ENCODE results near the gene SMURF2. TPM values are rescaled to one million over a fixed set of nuclear protein-coding genes. Genes with fewer than 3 reads are reported as not detected.

The SMURF2 gene
- polyA plus RNA-seq, 1 donor from 2014 or later = 55.2 TPM

- H3K4me3 ChIP-seq (ENCODE audit: low read length) = no peak overlapping the region
- H3K36me3 ChIP-seq (ENCODE audit: insufficient read depth, low read length) = no peaks in the 10 kb centered on the region
- H2AFZ ChIP-seq (ENCODE audit: low read depth, low read length) = no peak overlapping the region
- no peak overlapping the region for H3K4me2 ChIP-seq (ENCODE audit: low read length)
- TF ChIP-seq POLR2AphosphoS5 (IDR thresholded peaks at IDR 0.05) (no peak), EP300 (conservative IDR thresholded peaks at IDR 0.05; ENCODE audit: poor library complexity, severe bottlenecking) (no peak), EZH2 (IDR thresholded peaks at IDR 0.05; ENCODE audit: borderline replicate concordance, insufficient read depth, low read length, poor library complexity, severe bottlenecking) (no peak), TAF1 (IDR thresholded peaks at IDR 0.05; ENCODE audit: low read depth) (no peak), RAD21 (conservative IDR thresholded peaks at IDR 0.05) (no peak), SMC3 (conservative IDR thresholded peaks at IDR 0.05; ENCODE audit: poor library complexity) (no peak), MXI1 (conservative IDR thresholded peaks at IDR 0.05; ENCODE audit: poor library complexity, severe bottlenecking) (no peak), CTCF (IDR thresholded peaks at IDR 0.05; ENCODE audit: poor library complexity, severe bottlenecking) (no peak), REST (IDR thresholded peaks at IDR 0.05; ENCODE audit: borderline replicate concordance) (no peak)
- no peak overlapping the region for H3K27ac ChIP-seq (ENCODE audit: low read length)
- H3K9me2 ChIP-seq (ENCODE audit: insufficient read depth, low read length) = no peaks in the 10 kb centered on the region
- no peaks in the 10 kb centered on the region for H3K27me3 ChIP-seq (ENCODE audit: insufficient read depth, low read depth, low read length)
- peaks cover 18% of the 10 kb centered on the region for H3K79me2 ChIP-seq (replicated peaks; ENCODE audit: insufficient read depth, low read length)
- H3K9ac ChIP-seq (ENCODE audit: low read length) = no peak overlapping the region
- H3K9me3 ChIP-seq (ENCODE audit: low read length) = no peaks in the 10 kb centered on the region
- no peaks in the 10 kb centered on the region for H3F3A ChIP-seq (ENCODE audit: insufficient read depth, low read length, poor library complexity, severe bottlenecking)
- H4K20me1 ChIP-seq (ENCODE audit: insufficient read depth) = no peaks in the 10 kb centered on the region
These were observed 62.3 kb downstream of the SMURF2 start for GRCh38 chr17:64599827-64600226.

GRCh38 chr17:64599187-64599676, 62.9 kb downstream of the SMURF2 start:
- H3K79me2 ChIP-seq (replicated peaks; ENCODE audit: insufficient read depth, low read length) = peaks cover 18% of the 10 kb centered on the region
- no peaks in the 10 kb centered on the region for H3K9me3 ChIP-seq (ENCODE audit: low read length)
- H3K9ac ChIP-seq (ENCODE audit: low read length) = no peak overlapping the region
- TF ChIP-seq RAD21 (conservative IDR thresholded peaks at IDR 0.05) (no peak), MXI1 (conservative IDR thresholded peaks at IDR 0.05; ENCODE audit: poor library complexity, severe bottlenecking) (no peak), CTCF (IDR thresholded peaks at IDR 0.05; ENCODE audit: poor library complexity, severe bottlenecking) (no peak), TAF1 (IDR thresholded peaks at IDR 0.05; ENCODE audit: low read depth) (no peak), EP300 (conservative IDR thresholded peaks at IDR 0.05; ENCODE audit: poor library complexity, severe bottlenecking) (no peak), REST (IDR thresholded peaks at IDR 0.05; ENCODE audit: borderline replicate concordance) (no peak), EZH2 (IDR thresholded peaks at IDR 0.05; ENCODE audit: borderline replicate concordance, insufficient read depth, low read length, poor library complexity, severe bottlenecking) (no peak), POLR2AphosphoS5 (IDR thresholded peaks at IDR 0.05) (no peak), SMC3 (conservative IDR thresholded peaks at IDR 0.05; ENCODE audit: poor library complexity) (no peak)
- H3F3A ChIP-seq (ENCODE audit: insufficient read depth, low read length, poor library complexity, severe bottlenecking) = no peaks in the 10 kb centered on the region
- no peak overlapping the region for H3K4me3 ChIP-seq (ENCODE audit: low read length)
- H2AFZ ChIP-seq (ENCODE audit: low read depth, low read length) = no peak overlapping the region
- H3K27ac ChIP-seq (ENCODE audit: low read length) = no peak overlapping the region
- H4K20me1 ChIP-seq (ENCODE audit: insufficient read depth) = no peaks in the 10 kb centered on the region
- H3K36me3 ChIP-seq (ENCODE audit: insufficient read depth, low read length) = no peaks in the 10 kb centered on the region
- no peaks in the 10 kb centered on the region for H3K9me2 ChIP-seq (ENCODE audit: insufficient read depth, low read length)
- H3K27me3 ChIP-seq (ENCODE audit: insufficient read depth, low read depth, low read length) = no peaks in the 10 kb centered on the region
- H3K4me2 ChIP-seq (ENCODE audit: low read length) = no peak overlapping the region

Measured in neural cell (in vitro differentiated cells).